GM12878 (cell line): ENCODE measurements around the gene GPR4. TPM values are rescaled to one million over a fixed set of nuclear protein-coding genes. Genes with fewer than 3 reads are reported as not detected.
A peak's percentile ranks its signal among the peaks of the same experiment; 100 is the strongest.

Source experiments
- ATAC-seq: fragments of 200-7000 bp; cut with Tn5 transposase; 3 replicates; pipeline ENCODE4 v1.9.1; 2020; ENCODE audit warnings: mild to moderate bottlenecking, moderate library complexity
- BruUV-seq: library from RNA; stranded (reverse); fragments of 400-500 nt; replicated peaks from 2 replicates; lab custom pipeline; 2021; lab: Mats Ljungman, UMichigan
- CTCF ChIA-PET: fragments of 300-600 bp; sonication (Branson Sonifier 250); formaldehyde crosslinking; extraction: SDS; loops from one replicate; lab custom pipeline; 2021; ENCODE audit warnings: inconsistent platforms; lab: Yijun Ruan, JAX
- POLR2A ChIA-PET: fragments of 350-600 bp; formaldehyde crosslinking; extraction: SDS; loops from one replicate; lab custom pipeline; 2021; ENCODE audit warnings: inconsistent platforms; lab: Charles Lee
- RAD21 ChIA-PET: fragments of 300-600 bp; sonication (Branson Sonifier 250); formaldehyde crosslinking; loops from one replicate; lab custom pipeline; 2023; ENCODE audit warnings: antibody characterized with exemption; ENCODE audit not compliant: unreplicated experiment; lab: Charles Lee
- SMC1A ChIA-PET: fragments of 300-600 bp; sonication (Branson Sonifier 250); formaldehyde crosslinking; loops from one replicate; lab custom pipeline; 2023; ENCODE audit not compliant: unreplicated experiment, uncharacterized antibody; lab: Charles Lee
- DNase-seq: peaks from one replicate; pipeline ENCODE4 v3.0.0-alpha.2; 2011; ENCODE audit warnings: low read depth, low spot score
- FAIRE-seq: peaks from 3 replicates; lab custom pipeline; 2011; peaks lifted over from hg19 to GRCh38; lab: Jason Lieb, UNC
- H2AFZ ChIP-seq: 2 replicates; pipeline ENCODE4 v1.6.0; 2011; ENCODE audit warnings: low read depth, low read length, control low read depth; ENCODE audit not compliant: control insufficient read depth
- H3K27ac ChIP-seq: 2 replicates; pipeline ENCODE4 v1.5.1; 2011; ENCODE audit warnings: control low read depth; ENCODE audit not compliant: control insufficient read depth, insufficient read depth
- H3K27me3 ChIP-seq, 2 experiments: replicated peaks in 1 of 2; 2 replicates each; pipeline versions ENCODE4 v1.6.0 to v1.6.1; 2011; ENCODE audit warnings: low read length in 1 of 2; ENCODE audit not compliant: control insufficient read depth in 2 of 2, insufficient read depth in 2 of 2
- H3K36me3 ChIP-seq, 2 experiments: 2 replicates each; pipeline ENCODE4 v1.5.1; 2011; ENCODE audit warnings: low read length in 1 of 2; ENCODE audit not compliant: control insufficient read depth in 2 of 2, insufficient read depth in 2 of 2
- H3K4me1 ChIP-seq: 2 replicates; pipeline ENCODE4 v1.6.1; 2011; ENCODE audit warnings: mild to moderate bottlenecking, low read length, moderate library complexity, mixed read lengths; ENCODE audit not compliant: control insufficient read depth, insufficient read depth
- H3K4me2 ChIP-seq: 2 replicates; pipeline ENCODE4 v1.6.0; 2011; ENCODE audit warnings: control low read depth; ENCODE audit not compliant: control insufficient read depth, insufficient read depth
- H3K4me3 ChIP-seq: fragments of 200-600 bp; sonication (generic); 2 replicates; pipeline ENCODE4 v1.5.1; 2016
- H3K79me2 ChIP-seq: 2 replicates; pipeline ENCODE4 v1.6.0; 2011; ENCODE audit warnings: low read length; ENCODE audit not compliant: control insufficient read depth, insufficient read depth
- H3K9ac ChIP-seq: 2 replicates; pipeline ENCODE4 v1.8.0; 2011; ENCODE audit warnings: low read length, control low read depth, mixed read lengths; ENCODE audit not compliant: control insufficient read depth, insufficient read depth
- H3K9me3 ChIP-seq: replicated peaks from 3 replicates; pipeline ENCODE4 v1.5.1; 2011; ENCODE audit warnings: mild to moderate bottlenecking, low read length; ENCODE audit not compliant: control insufficient read depth, insufficient read depth
- H4K20me1 ChIP-seq: 2 replicates; pipeline ENCODE4 v1.6.0; 2011; ENCODE audit not compliant: control insufficient read depth, insufficient read depth
- BHLHE40 ChIP-seq, 2 experiments: fragments of 450-650 bp in 1 of 2; IDR thresholded peaks; 2 replicates each; pipeline ENCODE4 v1.6.1; 2011 to 2017; ENCODE audit warnings: low read depth in 2 of 2, borderline replicate concordance in 1 of 2, improper control_type of control experiment in 1 of 2, low read length in 1 of 2, mild to moderate bottlenecking in 1 of 2
- CHD2 ChIP-seq: IDR thresholded peaks from 2 replicates; pipeline ENCODE4 v1.6.1; 2011; ENCODE audit warnings: low read depth, low read length, improper control_type of control experiment, borderline replicate concordance
- ETV6 ChIP-seq, 2 experiments: fragments of 450-650 bp in 1 of 2; IDR thresholded peaks in 1 of 2; conservative IDR thresholded peaks in 1 of 2; 2 replicates each; pipeline ENCODE4 v1.6.1; 2014; ENCODE audit warnings: antibody characterized with exemption in 1 of 2, borderline replicate concordance in 1 of 2, low read depth in 1 of 2, mild to moderate bottlenecking in 1 of 2, moderate library complexity in 1 of 2
- FOXM1 ChIP-seq: IDR thresholded peaks from 2 replicates; pipeline ENCODE4 v1.6.1; 2012; ENCODE audit warnings: low read depth, mild to moderate bottlenecking, inconsistent platforms, low read length, moderate library complexity
- KAT2A ChIP-seq: conservative IDR thresholded peaks from 2 replicates; pipeline ENCODE4 v1.6.1; 2011; ENCODE audit warnings: low read depth, low read length; ENCODE audit not compliant: control insufficient read depth
- RELB ChIP-seq: fragments of 450-650 bp; IDR thresholded peaks from 2 replicates; pipeline ENCODE4 v1.6.1; 2017; ENCODE audit warnings: low read depth, mild to moderate bottlenecking, moderate library complexity
- TCF3 ChIP-seq: IDR thresholded peaks from 2 replicates; pipeline ENCODE4 v1.6.1; 2012; ENCODE audit warnings: low read depth, mild to moderate bottlenecking, low read length, borderline replicate concordance; ENCODE audit not compliant: insufficient read depth
- ZZZ3 ChIP-seq: IDR thresholded peaks from 2 replicates; pipeline ENCODE4 v1.6.1; 2011; ENCODE audit warnings: low read depth; ENCODE audit not compliant: control insufficient read depth, insufficient read length
- WGBS: methylation state at CpG from one replicate; pipeline ENCODE4 v1.1.6; 2016; ENCODE audit warnings: low lambda C conversion rate; ENCODE audit not compliant: insufficient replicate concordance, insufficient coverage; ENCODE audit errors: missing lambda C conversion rate; 5-methylcytosine and 5-hydroxymethylcytosine counted together
- in situ Hi-C: fragments of 300-500 bp; cut with MboI; formaldehyde crosslinking; loops from 9 replicates; pipeline ENCODE4 v1.14.3; 2018; ENCODE audit warnings: mixed read lengths
- intact Hi-C: fragments of 100-400 bp; cut with micrococcal nuclease; formaldehyde crosslinking; loops from one replicate; pipeline ENCODE4 v1.14.2; 2022; ENCODE audit not compliant: unreplicated experiment
- polyA plus RNA-seq, 11 experiments: library from polyadenylated mRNA; depleted of rRNA in 4 of 11; unstranded in 6 of 11; stranded (reverse) in 5 of 11; fragments of >200 nt; fragmentation: Nextera tagmentation in 4 of 11; fragmentation: Illumina TruSeq in 1 of 11; extraction: Ambion mirVana in 4 of 11; extraction: Trizol in 1 of 11; gene quantifications; 1 replicate in 1 of 11; 2 replicates in 10 of 11; pipeline versions ENCODE4 v1.2.1 to v1.2.3, GENCODE V29; 2011 to 2016; ENCODE audit warnings: inconsistent platforms in 2 of 11, missing spikeins in 2 of 11, low read depth in 1 of 11
- total RNA-seq, 4 experiments: library from RNA; depleted of rRNA in 3 of 4; stranded (reverse); fragments of >200 nt in 3 of 4; fragmentation: Illumina TruSeq in 1 of 4; extraction: Trizol in 1 of 4; gene quantifications; 2 replicates each; pipeline versions ENCODE4 v1.2.1 to v1.2.3, GENCODE V29; 2013 to 2021

Gene GPR4
- total and polyA plus RNA-seq, 10 of the 15 experiments (the other 5 are each of a cell fraction or from before 2014, with no cell fraction given), result not detected

- Histone ChIP-seq H3K9ac (no peak overlapping the region), H3K27ac (no peak overlapping the region), H2AFZ (no peak overlapping the region), H3K79me2 (peaks cover 17% of the 10 kb centered on the region), H4K20me1 (no peaks in the 10 kb centered on the region), H3K9me3 (no peaks in the 10 kb centered on the region; the same call in 2 of the 3 replicates), H3K4me1 (peaks cover 11% of the 10 kb centered on the region), H3K27me3 (no peaks in the 10 kb centered on the region), H3K36me3 (no peaks in the 10 kb centered on the region; a peak in 2 of 4 replicates), H3K4me3 (no peak overlapping the region), H3K4me2 (no peak overlapping the region)
- ATAC-seq, result no peak
- 66% methylated on average over 4 of the region's 4 CpGs for WGBS
- CTCF ChIA-PET, result interaction anchor here (0.6 to 1.2 kb wide), 3 partner anchors 25 to 89 kb away, joined by 3 to 5 read pairs (median 3); no protein-coding TSS in a partner anchor
- intact Hi-C loops, result loop anchor here (5.0 kb wide), 1 partner anchor 77 kb away; the partner anchor contains the start of genes PPM1N and RTN2
- no peak for TF ChIP-seq CHD2
- TF ChIP-seq ETV6 (conservative IDR thresholded peaks at IDR 0.05 in 1 of 2, IDR thresholded peaks at IDR 0.05 in 1 of 2; ENCODE audit: borderline replicate concordance in 1 of 2, low read depth in 1 of 2), result no peak
- no peak for TF ChIP-seq ZZZ3
- no peak for TF ChIP-seq RELB
- no peak for TF ChIP-seq FOXM1
- no peak for TF ChIP-seq BHLHE40 (IDR thresholded peaks at IDR 0.05; ENCODE audit: borderline replicate concordance in 1 of 2, low read depth in 2 of 2, low read length in 1 of 2)
- no peak for TF ChIP-seq KAT2A
- TF ChIP-seq TCF3, result no peak
- RAD21 ChIA-PET, result interaction anchor here (0.8 kb wide), 1 partner anchor 16 kb away, joined by 3 read pairs; no protein-coding TSS in a partner anchor
- no peak for FAIRE-seq
- BruUV-seq, result TSS peak; percentile 40
- no peak for DNase-seq
- POLR2A ChIA-PET, result interaction anchor here (0.8 to 1.5 kb wide), 2 partner anchors 9 kb away, joined by 3 to 8 read pairs; no protein-coding TSS in a partner anchor
- SMC1A ChIA-PET, result interaction anchor here (1.2 to 1.5 kb wide), 4 partner anchors 8 to 67 kb away, joined by 3 to 5 read pairs (median 4); no protein-coding TSS in a partner anchor
- in situ Hi-C loops, result no loop called here
Measured at GRCh38 chr19:45574526-45574925, 27.5 kb downstream of the GPR4 start.
